A549 (cell line): ENCODE measurements around the gene SDHB.

ENCODE experiments used
- BCL3 ChIP-seq: fragments of >200 bp; sonication (Bioruptor Twin); formaldehyde crosslinking; IDR thresholded peaks from 3 replicates; pipeline ENCODE4 v1.6.1; 2016
- CTCF ChIP-seq: fragments of >200 bp; sonication (Bioruptor Twin); formaldehyde crosslinking; IDR thresholded peaks from 3 replicates; pipeline ENCODE4 v1.5.1; 2016
- EHF ChIP-seq: fragments of 250-450 bp; sonication (Bioruptor Pico); IDR thresholded peaks from 2 replicates; pipeline ENCODE4 v1.5.0; 2020; ENCODE audit warnings: mild to moderate bottlenecking
- EP300 ChIP-seq, 2 experiments: fragments of >200 bp; sonication (Bioruptor Twin); formaldehyde crosslinking; IDR thresholded peaks; 2 replicates in 1 of 2; 3 replicates in 1 of 2; pipeline ENCODE4 v1.6.1; 2016 to 2017
- HOXA7 ChIP-seq: fragments of 250-450 bp; sonication (Bioruptor Pico); IDR thresholded peaks from 2 replicates; pipeline ENCODE4 v1.5.0; 2020; ENCODE audit warnings: mild to moderate bottlenecking, moderate library complexity
- MAX ChIP-seq: IDR thresholded peaks from 2 replicates; pipeline ENCODE4 v1.6.1; 2012
- POLR2A ChIP-seq: IDR thresholded peaks from 2 replicates; pipeline ENCODE4 v1.6.1; 2012; ENCODE audit warnings: mild to moderate bottlenecking, low read length
- RAD21 ChIP-seq, 2 experiments: fragments of >200 bp in 1 of 2; sonication (Bioruptor Twin) in 1 of 2; formaldehyde crosslinking in 1 of 2; IDR thresholded peaks in 1 of 2; conservative IDR thresholded peaks in 1 of 2; 2 replicates in 1 of 2; 3 replicates in 1 of 2; pipeline ENCODE4 v1.6.1; 2012 to 2018; ENCODE audit warnings: inconsistent platforms in 1 of 2
- RARB ChIP-seq: fragments of 250-450 bp; sonication (Bioruptor Pico); IDR thresholded peaks from 2 replicates; pipeline ENCODE4 v1.8.0; 2021; ENCODE audit warnings: mild to moderate bottlenecking, moderate library complexity
- RCOR1 ChIP-seq: fragments of 150-350 bp; IDR thresholded peaks from 2 replicates; pipeline ENCODE4 v1.6.1; 2014; ENCODE audit warnings: antibody characterized with exemption, low read length, low read depth
- REST ChIP-seq: fragments of 200-600 bp; sonication (generic); IDR thresholded peaks from 2 replicates; pipeline ENCODE4 v1.6.1; 2016; ENCODE audit warnings: antibody characterized with exemption, mild to moderate bottlenecking, moderate library complexity
- SMC3 ChIP-seq: fragments of >200 bp; sonication (Bioruptor Twin); formaldehyde crosslinking; IDR thresholded peaks from 3 replicates; pipeline ENCODE4 v1.6.1; 2018; ENCODE audit warnings: inconsistent platforms
- ZSCAN20 ChIP-seq: fragments of 250-450 bp; sonication (Bioruptor Pico); IDR thresholded peaks from 2 replicates; pipeline ENCODE4 v1.8.0; 2022; ENCODE audit warnings: mild to moderate bottlenecking, moderate library complexity

GRCh38 chr1:17020502-17020901, 33.3 kb downstream of the SDHB start:
- TF ChIP-seq CTCF (no peak), REST (no peak), EP300 (IDR thresholded peaks at IDR 0.05) (no peak), HOXA7 (CRISPR knock-in tag) (no peak), POLR2A (no peak), EHF (no peak), SMC3 (no peak), BCL3 (no peak), MAX (no peak), RAD21 (conservative IDR thresholded peaks at IDR 0.05 in 1 of 2, IDR thresholded peaks at IDR 0.05 in 1 of 2) (no peak), RCOR1 (no peak), RARB (no peak), ZSCAN20 (no peak)
